ENCODE measurements around the gene STARD13. TPM values are rescaled to one million over a fixed set of nuclear protein-coding genes. Genes with fewer than 3 reads are reported as not detected.
"Not testable (repeated sequence)": the region's sequence is repeated elsewhere in the genome, so short reads cannot be mapped to it uniquely, and the experiment has no call there.

Gene STARD13
- total and polyA plus RNA-seq, 7 experiments from 2014 or later, result 0.30 to 1.1 (median 0.73) TPM; not detected in 2

- POLR2A ChIA-PET, result no interaction called here
- CTCF ChIA-PET, result no interaction called here
- Histone ChIP-seq H3K4me1 (ENCODE audit: control insufficient read depth in 2 of 2, insufficient read depth in 2 of 2, low read length in 2 of 2) (no peaks in the 10 kb centered on the region), H3K4me3 (ENCODE audit: low read length) (no peak overlapping the region), H3K9me3 (ENCODE audit: control insufficient read depth in 2 of 3, low read length in 3 of 3) (no peaks in the 10 kb centered on the region), H3K36me3 (ENCODE audit: control insufficient read depth in 2 of 3, insufficient read depth in 3 of 3, low read length in 3 of 3) (no peaks in the 10 kb centered on the region), H3K27me3 (ENCODE audit: control insufficient read depth in 2 of 2, insufficient read depth in 2 of 2, low read length in 2 of 2) (no peaks in the 10 kb centered on the region), H3K27ac (ENCODE audit: low read depth, low read length) (no peak overlapping the region)
- Mint-ChIP-seq H3K4me1 (no peaks in the 10 kb centered on the region), H3K9me3 (peaks cover 0 to 3% (median 0%) of the 10 kb centered on the region in 11 donors), H3K4me3 (no peak overlapping the region), H3K27me3 (peaks cover 0 to 31% (median 24%) of the 10 kb centered on the region in 5 donors), H3K36me3 (peaks cover 0 to 3% (median 0%) of the 10 kb centered on the region in 5 donors), H3K27ac (no peak overlapping the region)
- ATAC-seq (no peak), DNase-seq (no peak)
- intact Hi-C loops (cut with micrococcal nuclease), result no loop called here
Measured at GRCh38 chr13:33178209-33178840, 107.2 kb downstream of the STARD13 start.

- H3K9me3 ChIP-seq (ENCODE audit: control insufficient read depth in 2 of 3, low read length in 3 of 3); CTCF ChIA-PET; H3K27me3 ChIP-seq (ENCODE audit: control insufficient read depth in 2 of 2, insufficient read depth in 2 of 2, low read length in 2 of 2); H3K27ac Mint-ChIP-seq; H3K4me1 Mint-ChIP-seq; H3K4me1 ChIP-seq (ENCODE audit: control insufficient read depth in 2 of 2, insufficient read depth in 2 of 2, low read length in 2 of 2); H3K4me3 ChIP-seq (ENCODE audit: low read length); POLR2A ChIA-PET; H3K36me3 ChIP-seq (ENCODE audit: control insufficient read depth in 2 of 3, insufficient read depth in 3 of 3, low read length in 3 of 3); intact Hi-C loops (cut with micrococcal nuclease); H3K9me3 Mint-ChIP-seq; H3K4me3 Mint-ChIP-seq; H3K27ac ChIP-seq (ENCODE audit: low read depth, low read length); DNase-seq; H3K36me3 Mint-ChIP-seq; ATAC-seq: not testable (repeated sequence)
- peaks cover 0 to 27% (median 19%) of the 10 kb centered on the region in 5 donors for H3K27me3 Mint-ChIP-seq
Measured at GRCh38 chr13:33177340-33178208, 108.0 kb downstream of the STARD13 start.

DNA sequence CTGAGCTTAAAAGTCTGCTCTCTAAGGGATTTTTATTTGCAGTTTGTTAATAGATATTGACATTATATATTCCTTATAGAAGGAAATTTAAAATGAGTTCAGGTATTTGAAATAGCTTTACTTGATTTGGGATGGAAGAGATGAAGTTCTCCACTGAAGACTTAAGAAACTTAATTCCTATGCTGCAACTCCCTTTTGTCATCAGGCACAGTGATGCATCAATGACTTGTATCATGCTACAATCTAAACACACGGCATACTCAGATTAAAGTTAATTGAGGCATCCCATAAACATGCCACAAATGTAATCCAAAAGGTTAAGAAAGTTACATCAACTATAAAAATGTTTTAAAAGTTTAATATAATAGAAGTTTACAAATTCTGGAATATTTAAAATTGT is 109.0 kb downstream of the STARD13 start:
- DNase-seq (no peak), ATAC-seq (no peak)
- no peaks in the 10 kb centered on the region for H3K9me3 ChIP-seq (ENCODE audit: control insufficient read depth in 2 of 3, low read length in 3 of 3)
- H3K4me1 ChIP-seq (ENCODE audit: control insufficient read depth in 2 of 2, insufficient read depth in 2 of 2, low read length in 2 of 2), result no peaks in the 10 kb centered on the region
- H3K27ac ChIP-seq (ENCODE audit: low read depth, low read length), result no peak overlapping the region
- no peak overlapping the region for H3K27ac Mint-ChIP-seq
- peaks cover 0 to 22% (median 19%) of the 10 kb centered on the region in 5 donors for H3K27me3 Mint-ChIP-seq
- H3K36me3 Mint-ChIP-seq, result no peaks in the 10 kb centered on the region
- ChIA-PET CTCF (no interaction called here), POLR2A (no interaction called here)
- no peaks in the 10 kb centered on the region for H3K36me3 ChIP-seq (ENCODE audit: control insufficient read depth in 2 of 3, insufficient read depth in 3 of 3, low read length in 3 of 3)
- H3K4me3 ChIP-seq (ENCODE audit: low read length), result no peak overlapping the region
- no peak overlapping the region for H3K4me3 Mint-ChIP-seq
- no peaks in the 10 kb centered on the region for H3K4me1 Mint-ChIP-seq
- H3K27me3 ChIP-seq (ENCODE audit: control insufficient read depth in 2 of 2, insufficient read depth in 2 of 2, low read length in 2 of 2), result no peaks in the 10 kb centered on the region
- H3K9me3 Mint-ChIP-seq, result peaks cover 0 to 3% (median 0%) of the 10 kb centered on the region in 11 donors
- intact Hi-C loops (cut with micrococcal nuclease), result no loop called here

GRCh38 chr13:33175991-33176390 is 109.6 kb downstream of the STARD13 start:
- no peak for ATAC-seq
- no peaks in the 10 kb centered on the region for H3K36me3 ChIP-seq (ENCODE audit: control insufficient read depth in 2 of 3, insufficient read depth in 3 of 3, low read length in 3 of 3)
- ChIA-PET POLR2A (no interaction called here), CTCF (no interaction called here)
- H3K4me1 ChIP-seq (ENCODE audit: control insufficient read depth in 2 of 2, insufficient read depth in 2 of 2, low read length in 2 of 2), result no peaks in the 10 kb centered on the region
- no peak overlapping the region for H3K4me3 ChIP-seq (ENCODE audit: low read length)
- intact Hi-C loops (cut with micrococcal nuclease), result no loop called here
- H3K36me3 Mint-ChIP-seq, result no peaks in the 10 kb centered on the region
- no peaks in the 10 kb centered on the region for H3K9me3 ChIP-seq (ENCODE audit: control insufficient read depth in 2 of 3, low read length in 3 of 3)
- H3K4me1 Mint-ChIP-seq, result no peaks in the 10 kb centered on the region
- no peak overlapping the region for H3K27ac ChIP-seq (ENCODE audit: low read depth, low read length)
- DNase-seq, result no peak
- no peak overlapping the region for H3K27ac Mint-ChIP-seq
- no peaks in the 10 kb centered on the region for H3K27me3 ChIP-seq (ENCODE audit: control insufficient read depth in 2 of 2, insufficient read depth in 2 of 2, low read length in 2 of 2)
- peaks cover 0 to 25% (median 16%) of the 10 kb centered on the region in 5 donors for H3K27me3 Mint-ChIP-seq
- H3K9me3 Mint-ChIP-seq, result peaks cover 0 to 3% (median 0%) of the 10 kb centered on the region in 11 donors
- no peak overlapping the region for H3K4me3 Mint-ChIP-seq

DNA sequence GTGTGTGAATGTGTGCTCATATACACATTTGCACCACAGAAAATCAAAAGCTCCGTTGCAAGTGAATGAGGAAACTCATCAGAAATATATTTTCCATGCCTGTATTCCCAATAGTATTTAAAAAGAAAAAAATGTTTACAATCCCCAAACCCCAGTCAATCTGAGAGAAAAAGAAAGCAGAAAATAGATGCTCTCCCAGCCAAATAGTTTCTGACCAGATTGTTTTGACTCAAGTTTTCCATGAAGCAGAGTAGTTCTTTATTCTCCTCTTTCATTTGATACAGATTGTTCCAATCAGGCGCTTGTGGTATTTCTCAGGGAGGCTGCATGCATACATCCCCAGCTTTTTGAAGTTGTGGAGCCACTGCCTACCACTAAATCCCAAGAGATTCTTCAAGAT is 110.6 kb downstream of the STARD13 start:
- Histone ChIP-seq H3K4me1 (ENCODE audit: control insufficient read depth in 2 of 2, insufficient read depth in 2 of 2, low read length in 2 of 2) (no peaks in the 10 kb centered on the region), H3K4me3 (ENCODE audit: low read length) (no peak overlapping the region), H3K9me3 (ENCODE audit: control insufficient read depth in 2 of 3, low read length in 3 of 3) (no peaks in the 10 kb centered on the region), H3K27me3 (ENCODE audit: control insufficient read depth in 2 of 2, insufficient read depth in 2 of 2, low read length in 2 of 2) (no peaks in the 10 kb centered on the region), H3K27ac (ENCODE audit: low read depth, low read length) (no peak overlapping the region), H3K36me3 (ENCODE audit: control insufficient read depth in 2 of 3, insufficient read depth in 3 of 3, low read length in 3 of 3) (no peaks in the 10 kb centered on the region)
- Mint-ChIP-seq H3K4me3 (no peak overlapping the region), H3K27me3 (peaks cover 0 to 22% (median 10%) of the 10 kb centered on the region in 5 donors), H3K27ac (no peak overlapping the region), H3K9me3 (peaks cover 0 to 1% (median 0%) of the 10 kb centered on the region in 11 donors), H3K36me3 (no peaks in the 10 kb centered on the region), H3K4me1 (no peaks in the 10 kb centered on the region)
- intact Hi-C loops (cut with micrococcal nuclease), result no loop called here
- DNase-seq, result no peak
- ATAC-seq, result no peak
- CTCF ChIA-PET, result no interaction called here
- POLR2A ChIA-PET, result no interaction called here

DNA sequence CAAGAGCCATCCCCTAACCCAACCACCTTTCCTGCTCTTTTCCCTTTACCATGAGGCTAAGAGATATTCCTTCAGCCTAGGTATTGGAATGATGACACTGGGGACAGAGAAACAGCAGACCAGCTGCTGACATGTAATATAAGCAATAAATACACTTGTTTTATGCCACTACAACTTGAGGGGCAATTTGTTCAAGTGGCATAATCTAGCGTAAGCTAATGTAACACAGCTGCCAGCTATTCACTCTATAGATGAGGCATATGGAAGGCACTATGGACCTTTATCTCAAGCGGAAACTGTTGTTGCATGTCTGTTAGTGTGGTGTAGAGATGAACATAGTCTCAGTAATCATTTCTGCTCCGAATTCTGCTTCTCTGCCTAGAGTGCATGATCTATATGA is 111.1 kb downstream of the STARD13 start:
- H3K36me3 Mint-ChIP-seq, result no peaks in the 10 kb centered on the region
- Histone ChIP-seq H3K27me3 (ENCODE audit: control insufficient read depth in 2 of 2, insufficient read depth in 2 of 2, low read length in 2 of 2) (no peaks in the 10 kb centered on the region), H3K9me3 (ENCODE audit: control insufficient read depth in 2 of 3, low read length in 3 of 3) (no peaks in the 10 kb centered on the region), H3K4me3 (ENCODE audit: low read length) (no peak overlapping the region), H3K27ac (ENCODE audit: low read depth, low read length) (no peak overlapping the region), H3K4me1 (ENCODE audit: control insufficient read depth in 2 of 2, insufficient read depth in 2 of 2, low read length in 2 of 2) (no peaks in the 10 kb centered on the region), H3K36me3 (ENCODE audit: control insufficient read depth in 2 of 3, insufficient read depth in 3 of 3, low read length in 3 of 3) (no peaks in the 10 kb centered on the region)
- no peak overlapping the region for H3K4me3 Mint-ChIP-seq
- DNase-seq, result no peak
- intact Hi-C loops (cut with micrococcal nuclease), result no loop called here
- ChIA-PET CTCF (no interaction called here), POLR2A (no interaction called here)
- ATAC-seq, result no peak
- no peak overlapping the region for H3K27ac Mint-ChIP-seq
- H3K27me3 Mint-ChIP-seq, result peaks cover 0 to 22% (median 10%) of the 10 kb centered on the region in 5 donors
- no peaks in the 10 kb centered on the region for H3K4me1 Mint-ChIP-seq
- peaks cover 0 to 1% (median 0%) of the 10 kb centered on the region in 11 donors for H3K9me3 Mint-ChIP-seq

DNA sequence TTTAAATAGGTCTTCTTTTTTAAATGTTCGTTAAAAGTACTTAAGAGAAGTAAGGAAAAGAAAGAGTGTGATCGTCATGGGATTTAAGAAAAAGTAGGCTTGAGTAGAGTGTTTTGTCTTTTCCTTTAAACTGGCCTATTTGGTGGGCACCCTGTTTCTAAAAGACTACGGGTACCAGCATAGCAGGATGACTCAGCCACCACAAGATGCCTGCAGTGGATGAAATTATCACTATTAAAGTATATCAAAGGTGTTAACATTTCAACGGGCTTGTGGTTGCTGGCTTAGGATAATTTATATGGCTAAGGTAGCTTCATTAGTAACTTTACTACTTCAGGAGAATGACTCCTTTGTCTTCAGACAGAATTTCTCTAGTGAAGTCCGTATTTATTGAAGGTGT is 112.6 kb downstream of the STARD13 start:
- intact Hi-C loops (cut with micrococcal nuclease), result no loop called here
- no peak overlapping the region for H3K27ac ChIP-seq (ENCODE audit: low read depth, low read length)
- peaks cover 4 to 22% (median 10%) of the 10 kb centered on the region in 5 donors for H3K27me3 Mint-ChIP-seq
- CTCF ChIA-PET, result no interaction called here
- H3K4me1 ChIP-seq (ENCODE audit: control insufficient read depth in 2 of 2, insufficient read depth in 2 of 2, low read length in 2 of 2), result no peaks in the 10 kb centered on the region
- no peaks in the 10 kb centered on the region for H3K27me3 ChIP-seq (ENCODE audit: control insufficient read depth in 2 of 2, insufficient read depth in 2 of 2, low read length in 2 of 2)
- no peak overlapping the region for H3K4me3 ChIP-seq (ENCODE audit: low read length)
- no peak overlapping the region for H3K4me3 Mint-ChIP-seq
- H3K36me3 Mint-ChIP-seq, result no peaks in the 10 kb centered on the region
- no peaks in the 10 kb centered on the region for H3K4me1 Mint-ChIP-seq
- H3K27ac Mint-ChIP-seq, result no peak overlapping the region
- no peaks in the 10 kb centered on the region for H3K36me3 ChIP-seq (ENCODE audit: control insufficient read depth in 2 of 3, insufficient read depth in 3 of 3, low read length in 3 of 3)
- ATAC-seq (no peak), DNase-seq (no peak)
- POLR2A ChIA-PET, result no interaction called here
- peaks cover 0 to 1% (median 0%) of the 10 kb centered on the region in 11 donors for H3K9me3 Mint-ChIP-seq
- no peaks in the 10 kb centered on the region for H3K9me3 ChIP-seq (ENCODE audit: control insufficient read depth in 2 of 3, low read length in 3 of 3)

All from naive thymus-derived CD4-positive, alpha-beta T cell (primary cell).